ENCODE data around the gene CASP8AP2. TPM values are rescaled to one million over a fixed set of nuclear protein-coding genes. Genes with fewer than 3 reads are reported as not detected.
"Not testable (repeated sequence)": the region's sequence is repeated elsewhere in the genome, so short reads cannot be mapped to it uniquely, and the experiment has no call there.

CASP8AP2 gene
- total and polyA plus RNA-seq, 4 donors: 12.3 to 30.4 (median 18.6) TPM

DNA sequence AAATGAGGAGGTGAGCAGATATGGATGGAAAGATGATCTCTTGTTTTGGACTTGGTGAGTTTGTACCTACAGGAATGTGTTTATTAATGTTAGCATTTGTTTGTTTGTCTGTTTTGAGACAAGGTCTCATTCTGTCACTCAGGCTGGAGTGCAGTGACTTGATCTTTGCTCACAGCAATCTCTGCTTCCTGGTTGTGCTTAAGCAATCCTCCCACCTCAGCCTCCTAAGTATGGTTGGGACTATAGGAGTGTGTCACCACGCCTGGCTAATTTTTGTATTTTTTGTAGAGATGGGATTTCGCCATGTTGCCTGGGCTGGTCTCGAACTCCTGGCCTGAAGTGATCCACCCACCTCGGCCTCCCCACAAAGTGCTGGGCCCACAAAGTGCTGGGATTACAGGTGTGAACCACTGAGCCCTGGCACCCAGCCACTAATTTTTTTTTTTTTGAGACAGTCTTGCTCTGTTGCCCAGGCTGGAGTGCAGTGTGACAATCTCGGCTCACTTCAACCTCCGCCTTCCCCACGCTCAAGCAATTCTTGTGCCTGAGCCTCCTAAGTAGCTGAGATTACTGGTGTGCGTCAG, 7.1 kb downstream of the CASP8AP2 start:
- H3K27me3 ChIP-seq (ENCODE audit: control insufficient read depth, insufficient read depth, low read length): no peaks in the 10 kb centered on the region
- no peaks in the 10 kb centered on the region for H3K4me1 ChIP-seq (ENCODE audit: control insufficient read depth, insufficient read depth, low read length)
- DNase-seq (ENCODE audit: low read depth in 4 of 6, low spot score in 6 of 6): no peak
- no peak overlapping the region for H3K27ac ChIP-seq (ENCODE audit: low read depth, low read length)
- whole genome bisulfite sequencing (ENCODE audit: insufficient coverage): 100% methylated on average over 7 of the region's 8 CpGs
- no peaks in the 10 kb centered on the region for H3K9me3 ChIP-seq (ENCODE audit: control insufficient read depth, insufficient read depth, low read length)
- no peak overlapping the region for H3K4me3 ChIP-seq (ENCODE audit: low read depth, low read length)
- peaks cover 42% of the 10 kb centered on the region for H3K36me3 ChIP-seq (ENCODE audit: control insufficient read depth, insufficient read depth, low read length)

DNA sequence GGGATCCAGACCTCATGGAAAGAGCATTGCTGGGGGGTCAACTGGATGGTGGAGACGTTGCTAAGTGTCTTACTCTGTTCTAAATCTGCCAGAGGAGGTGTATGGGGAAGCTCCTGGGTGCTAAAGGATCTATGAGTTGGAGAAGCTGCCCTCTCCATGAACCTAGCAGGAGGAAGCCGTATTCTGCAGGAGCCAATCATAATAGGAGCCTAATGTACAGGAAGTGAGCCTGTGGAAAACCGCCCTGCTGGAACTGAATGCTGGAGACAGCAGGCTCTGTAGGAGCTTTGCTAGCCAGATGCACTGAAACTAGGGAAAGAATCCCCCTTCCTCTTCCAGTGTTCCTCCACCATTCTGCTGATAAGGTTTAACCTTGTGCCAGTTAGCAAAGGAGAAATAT, 10.9 kb downstream of the CASP8AP2 start:
- Histone ChIP-seq H3K4me3 (ENCODE audit: low read depth, low read length) (no peak overlapping the region), H3K36me3 (ENCODE audit: control insufficient read depth, insufficient read depth, low read length) (peaks cover 26% of the 10 kb centered on the region), H3K27ac (ENCODE audit: low read depth, low read length) (peak overlapping the region; percentile 33), H3K27me3 (ENCODE audit: control insufficient read depth, insufficient read depth, low read length) (no peaks in the 10 kb centered on the region), H3K9me3 (ENCODE audit: control insufficient read depth, insufficient read depth, low read length) (no peaks in the 10 kb centered on the region), H3K4me1 (ENCODE audit: control insufficient read depth, insufficient read depth, low read length) (no peaks in the 10 kb centered on the region)
- DNase-seq (ENCODE audit: low read depth in 4 of 6, low spot score in 6 of 6): peak in 2 of 6 donors; percentile 5 to 41
- WGBS (ENCODE audit: insufficient coverage): 72% methylated on average over 3 of the region's 3 CpGs

DNA sequence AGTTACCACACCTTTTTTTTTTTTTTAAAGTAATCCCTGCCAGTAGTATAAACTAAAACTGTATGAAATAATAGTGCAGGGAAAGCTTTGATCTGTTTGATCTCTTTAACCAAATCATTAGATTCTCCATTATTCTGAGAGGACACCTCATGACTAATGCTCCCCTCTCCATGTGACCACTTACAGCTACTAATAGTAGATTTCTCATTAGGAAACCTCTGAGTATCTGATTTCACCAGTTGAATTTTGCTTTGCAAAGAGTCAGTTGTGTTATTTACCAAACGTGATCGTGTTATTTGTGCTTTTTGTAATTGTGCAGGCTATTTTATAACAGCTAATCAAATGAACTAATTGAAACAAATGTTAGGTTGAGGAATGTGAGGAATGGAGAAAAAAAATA, 12.5 kb downstream of the CASP8AP2 start:
- H3K4me3 ChIP-seq (ENCODE audit: low read depth, low read length): no peak overlapping the region
- H3K27ac ChIP-seq (ENCODE audit: low read depth, low read length): no peak overlapping the region
- no peaks in the 10 kb centered on the region for H3K27me3 ChIP-seq (ENCODE audit: control insufficient read depth, insufficient read depth, low read length)
- H3K4me1 ChIP-seq (ENCODE audit: control insufficient read depth, insufficient read depth, low read length): no peaks in the 10 kb centered on the region
- DNase-seq (ENCODE audit: low read depth in 4 of 6, low spot score in 6 of 6): no peak
- peaks cover 20% of the 10 kb centered on the region for H3K36me3 ChIP-seq (ENCODE audit: control insufficient read depth, insufficient read depth, low read length)
- WGBS (ENCODE audit: insufficient coverage): no CpG with 5 or more reads among the region's 2 CpGs
- no peaks in the 10 kb centered on the region for H3K9me3 ChIP-seq (ENCODE audit: control insufficient read depth, insufficient read depth, low read length)

DNA sequence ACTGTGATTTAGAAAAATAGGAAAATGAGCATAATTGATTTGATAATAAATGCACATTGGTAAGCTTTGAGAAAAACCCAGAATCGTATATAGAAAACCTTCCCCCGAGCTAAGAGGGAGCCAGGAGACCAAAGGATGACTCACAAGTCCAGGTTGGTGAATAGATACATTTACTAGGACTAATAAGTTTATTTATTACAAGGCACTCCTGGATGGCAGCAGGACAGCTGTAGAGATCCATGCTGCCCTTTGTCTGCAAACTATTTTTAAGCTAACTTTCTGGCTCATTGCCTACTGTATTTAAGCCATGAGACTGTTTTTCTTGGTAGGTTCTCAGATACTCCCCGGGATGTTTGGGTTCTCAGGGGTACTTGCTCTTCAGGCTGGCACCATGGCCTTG, 13.4 kb downstream of the CASP8AP2 start:
- no peak overlapping the region for H3K27ac ChIP-seq (ENCODE audit: low read depth, low read length)
- no peaks in the 10 kb centered on the region for H3K4me1 ChIP-seq (ENCODE audit: control insufficient read depth, insufficient read depth, low read length)
- no peaks in the 10 kb centered on the region for H3K27me3 ChIP-seq (ENCODE audit: control insufficient read depth, insufficient read depth, low read length)
- H3K9me3 ChIP-seq (ENCODE audit: control insufficient read depth, insufficient read depth, low read length): no peaks in the 10 kb centered on the region
- DNase-seq (ENCODE audit: low read depth in 4 of 6, low spot score in 6 of 6): no peak
- WGBS (ENCODE audit: insufficient coverage): no CpG with 5 or more reads among the region's 3 CpGs
- H3K4me3 ChIP-seq (ENCODE audit: low read depth, low read length): no peak overlapping the region
- H3K36me3 ChIP-seq (ENCODE audit: control insufficient read depth, insufficient read depth, low read length): peaks cover 18% of the 10 kb centered on the region

DNA sequence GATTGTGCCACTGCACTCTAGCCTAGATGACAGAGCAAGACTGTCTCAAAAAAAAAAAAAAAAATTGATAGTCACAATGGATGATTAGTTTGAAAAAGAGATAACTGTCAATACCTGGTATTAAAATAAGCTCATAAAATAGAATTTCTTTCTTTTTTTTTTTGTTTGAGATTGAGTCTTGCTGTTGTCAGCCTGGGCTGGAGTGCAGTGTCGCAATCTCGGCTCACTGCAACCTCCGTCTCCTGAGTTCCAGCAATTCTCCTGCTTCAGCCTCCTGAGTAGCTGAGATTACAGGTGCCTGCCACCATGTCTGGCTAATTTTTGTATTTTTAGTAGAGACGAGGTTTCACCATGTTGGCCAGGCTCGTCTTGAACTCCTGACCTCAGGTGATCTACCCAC, 17.8 kb downstream of the CASP8AP2 start:
- peaks cover 21% of the 10 kb centered on the region for H3K36me3 ChIP-seq (ENCODE audit: control insufficient read depth, insufficient read depth, low read length)
- not testable (repeated sequence) for DNase-seq (ENCODE audit: low read depth in 4 of 6, low spot score in 6 of 6); H3K4me3 ChIP-seq (ENCODE audit: low read depth, low read length); H3K9me3 ChIP-seq (ENCODE audit: control insufficient read depth, insufficient read depth, low read length); H3K27me3 ChIP-seq (ENCODE audit: control insufficient read depth, insufficient read depth, low read length); H3K4me1 ChIP-seq (ENCODE audit: control insufficient read depth, insufficient read depth, low read length); H3K27ac ChIP-seq (ENCODE audit: low read depth, low read length)
- 100% methylated on average over 2 of the region's 5 CpGs for WGBS (ENCODE audit: insufficient coverage)

DNA sequence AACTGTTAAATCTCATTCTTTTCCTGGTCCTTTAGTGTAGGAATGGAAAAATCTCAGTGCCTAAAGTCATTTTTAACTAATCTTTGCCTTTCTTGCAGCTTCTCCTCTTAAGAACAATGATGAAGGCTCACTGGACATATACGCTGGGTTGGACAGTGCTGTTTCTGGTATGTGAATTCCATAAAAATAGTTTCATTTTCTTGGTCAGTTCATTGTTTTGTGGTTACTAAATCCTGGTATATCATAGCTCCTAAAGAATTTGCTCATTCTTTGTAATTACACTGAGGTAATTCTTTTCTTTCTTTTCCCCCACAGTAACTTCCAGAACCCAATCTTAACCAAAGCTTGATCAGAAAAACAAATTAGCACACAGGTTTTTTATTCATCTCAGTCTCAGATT, 23.4 kb downstream of the CASP8AP2 start:
- peaks cover 42% of the 10 kb centered on the region for H3K36me3 ChIP-seq (ENCODE audit: control insufficient read depth, insufficient read depth, low read length)
- no peak overlapping the region for H3K4me3 ChIP-seq (ENCODE audit: low read depth, low read length)
- no CpG with 5 or more reads among the region's 1 CpG for WGBS (ENCODE audit: insufficient coverage)
- DNase-seq (ENCODE audit: low read depth in 4 of 6, low spot score in 6 of 6): no peak
- no peaks in the 10 kb centered on the region for H3K4me1 ChIP-seq (ENCODE audit: control insufficient read depth, insufficient read depth, low read length)
- H3K9me3 ChIP-seq (ENCODE audit: control insufficient read depth, insufficient read depth, low read length): no peaks in the 10 kb centered on the region
- H3K27me3 ChIP-seq (ENCODE audit: control insufficient read depth, insufficient read depth, low read length): no peaks in the 10 kb centered on the region
- H3K27ac ChIP-seq (ENCODE audit: low read depth, low read length): no peak overlapping the region

DNA sequence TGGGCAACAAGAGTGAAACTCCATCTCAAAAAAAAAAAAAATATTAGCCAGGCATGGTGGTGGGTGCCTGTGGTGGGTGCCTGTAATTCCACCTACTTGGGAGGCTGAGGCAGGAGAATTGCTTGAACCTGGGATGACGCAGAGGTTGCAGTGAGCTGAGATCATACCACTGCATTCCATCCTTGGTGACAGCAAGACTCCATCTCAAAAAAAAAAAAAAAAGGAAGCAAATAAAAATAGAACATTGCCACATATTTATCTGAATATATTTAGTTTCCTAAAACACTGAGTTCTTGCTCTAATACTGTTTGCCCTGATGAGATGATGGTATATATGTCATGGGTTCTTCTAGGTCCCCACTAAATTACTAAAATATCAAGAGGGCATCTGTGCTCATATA, 28.4 kb downstream of the CASP8AP2 start:
- Histone ChIP-seq H3K4me1 (ENCODE audit: control insufficient read depth, insufficient read depth, low read length) (no peaks in the 10 kb centered on the region), H3K9me3 (ENCODE audit: control insufficient read depth, insufficient read depth, low read length) (no peaks in the 10 kb centered on the region), H3K4me3 (ENCODE audit: low read depth, low read length) (no peak overlapping the region), H3K27ac (ENCODE audit: low read depth, low read length) (no peak overlapping the region), H3K36me3 (ENCODE audit: control insufficient read depth, insufficient read depth, low read length) (peaks cover 44% of the 10 kb centered on the region), H3K27me3 (ENCODE audit: control insufficient read depth, insufficient read depth, low read length) (no peaks in the 10 kb centered on the region)
- no CpG with 5 or more reads among the region's 1 CpG for WGBS (ENCODE audit: insufficient coverage)
- no peak for DNase-seq (ENCODE audit: low read depth in 4 of 6, low spot score in 6 of 6)

DNA sequence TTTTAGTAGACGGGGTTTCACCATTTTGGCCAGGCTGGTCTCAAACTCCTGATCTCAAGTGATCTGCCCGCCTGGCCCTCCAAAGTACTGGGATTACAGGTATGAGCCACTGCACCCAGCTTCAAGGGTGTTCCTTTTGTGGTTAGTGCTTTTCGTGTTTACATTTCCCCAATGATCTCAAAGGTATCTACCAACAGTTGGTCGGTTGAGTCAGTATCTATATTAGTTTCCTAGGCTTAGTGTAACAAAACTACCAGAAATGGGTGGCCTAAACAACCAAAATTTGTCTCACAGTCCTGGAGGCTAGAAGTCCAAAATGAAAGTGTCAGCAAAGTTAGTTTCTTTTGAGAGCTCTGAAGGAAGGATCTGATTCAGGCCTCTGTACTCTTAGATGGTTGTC, 30.1 kb downstream of the CASP8AP2 start:
- WGBS (ENCODE audit: insufficient coverage): 100% methylated on average over 2 of the region's 4 CpGs
- Histone ChIP-seq H3K27me3 (ENCODE audit: control insufficient read depth, insufficient read depth, low read length) (no peaks in the 10 kb centered on the region), H3K4me3 (ENCODE audit: low read depth, low read length) (no peak overlapping the region), H3K27ac (ENCODE audit: low read depth, low read length) (no peak overlapping the region), H3K36me3 (ENCODE audit: control insufficient read depth, insufficient read depth, low read length) (peaks cover 37% of the 10 kb centered on the region), H3K4me1 (ENCODE audit: control insufficient read depth, insufficient read depth, low read length) (no peaks in the 10 kb centered on the region), H3K9me3 (ENCODE audit: control insufficient read depth, insufficient read depth, low read length) (no peaks in the 10 kb centered on the region)
- no peak for DNase-seq (ENCODE audit: low read depth in 4 of 6, low spot score in 6 of 6)

DNA sequence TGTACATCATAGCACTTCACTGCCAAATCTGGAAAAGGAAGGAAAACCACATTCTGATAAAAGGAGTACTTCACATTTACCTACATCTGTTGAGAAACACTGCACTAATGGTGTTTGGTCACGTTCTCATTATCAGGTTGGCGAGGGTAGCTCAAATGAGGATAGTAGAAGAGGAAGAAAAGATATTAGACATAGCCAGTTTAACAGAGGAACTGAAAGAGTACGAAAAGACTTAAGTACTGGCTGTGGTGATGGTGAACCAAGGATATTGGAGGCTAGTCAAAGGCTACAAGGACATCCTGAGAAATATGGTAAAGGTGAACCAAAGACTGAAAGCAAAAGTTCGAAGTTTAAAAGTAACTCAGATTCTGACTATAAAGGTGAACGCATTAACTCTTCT, 32.6 kb downstream of the CASP8AP2 start:
- no peaks in the 10 kb centered on the region for H3K27me3 ChIP-seq (ENCODE audit: control insufficient read depth, insufficient read depth, low read length)
- H3K9me3 ChIP-seq (ENCODE audit: control insufficient read depth, insufficient read depth, low read length): no peaks in the 10 kb centered on the region
- H3K4me1 ChIP-seq (ENCODE audit: control insufficient read depth, insufficient read depth, low read length): no peaks in the 10 kb centered on the region
- no peak overlapping the region for H3K27ac ChIP-seq (ENCODE audit: low read depth, low read length)
- H3K4me3 ChIP-seq (ENCODE audit: low read depth, low read length): no peak overlapping the region
- peaks cover 37% of the 10 kb centered on the region for H3K36me3 ChIP-seq (ENCODE audit: control insufficient read depth, insufficient read depth, low read length)
- WGBS (ENCODE audit: insufficient coverage): 100% methylated on average over 2 of the region's 5 CpGs
- DNase-seq (ENCODE audit: low read depth in 4 of 6, low spot score in 6 of 6): no peak

DNA sequence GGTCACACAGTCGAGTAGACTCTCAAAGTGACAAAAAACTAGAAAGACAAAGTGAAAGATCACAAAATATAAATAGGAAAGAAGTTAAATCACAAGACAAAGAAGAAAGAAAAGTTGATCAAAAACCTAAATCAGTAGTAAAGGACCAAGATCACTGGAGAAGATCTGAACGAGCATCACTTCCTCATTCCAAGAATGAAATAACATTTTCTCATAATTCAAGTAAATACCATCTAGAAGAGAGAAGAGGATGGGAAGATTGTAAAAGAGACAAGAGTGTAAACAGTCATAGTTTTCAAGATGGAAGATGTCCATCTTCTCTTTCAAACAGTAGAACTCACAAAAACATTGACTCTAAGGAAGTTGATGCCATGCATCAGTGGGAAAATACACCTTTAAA, 33.0 kb downstream of the CASP8AP2 start:
- H3K4me3 ChIP-seq (ENCODE audit: low read depth, low read length): no peak overlapping the region
- no peaks in the 10 kb centered on the region for H3K4me1 ChIP-seq (ENCODE audit: control insufficient read depth, insufficient read depth, low read length)
- DNase-seq (ENCODE audit: low read depth in 4 of 6, low spot score in 6 of 6): no peak
- H3K36me3 ChIP-seq (ENCODE audit: control insufficient read depth, insufficient read depth, low read length): peaks cover 34% of the 10 kb centered on the region
- H3K27ac ChIP-seq (ENCODE audit: low read depth, low read length): no peak overlapping the region
- WGBS (ENCODE audit: insufficient coverage): no CpG with 5 or more reads among the region's 2 CpGs
- H3K27me3 ChIP-seq (ENCODE audit: control insufficient read depth, insufficient read depth, low read length): no peaks in the 10 kb centered on the region
- no peaks in the 10 kb centered on the region for H3K9me3 ChIP-seq (ENCODE audit: control insufficient read depth, insufficient read depth, low read length)
